Islet precursor cell (in vitro differentiated cells): ENCODE data around the gene ERN2.
"Not testable (repeated sequence)": the region's sequence is repeated elsewhere in the genome, so short reads cannot be mapped to it uniquely, and the experiment has no call there.

Experiments
- DNase-seq: peaks from one replicate; pipeline ENCODE4 v3.0.0-alpha.2; 2018

The ERN2 gene

GRCh38 chr16:23712976-23713375 lies at the start of gene ERN2:
ERN2 (minus strand) TSS chr16:23713222; CDS start chr16:23713187, 35 bp downstream.
- no peak for DNase-seq

- DNase-seq = peak; percentile 9
These were observed 45.1 kb upstream of the ERN2 start for GRCh38 chr16:23757937-23758619.

DNA sequence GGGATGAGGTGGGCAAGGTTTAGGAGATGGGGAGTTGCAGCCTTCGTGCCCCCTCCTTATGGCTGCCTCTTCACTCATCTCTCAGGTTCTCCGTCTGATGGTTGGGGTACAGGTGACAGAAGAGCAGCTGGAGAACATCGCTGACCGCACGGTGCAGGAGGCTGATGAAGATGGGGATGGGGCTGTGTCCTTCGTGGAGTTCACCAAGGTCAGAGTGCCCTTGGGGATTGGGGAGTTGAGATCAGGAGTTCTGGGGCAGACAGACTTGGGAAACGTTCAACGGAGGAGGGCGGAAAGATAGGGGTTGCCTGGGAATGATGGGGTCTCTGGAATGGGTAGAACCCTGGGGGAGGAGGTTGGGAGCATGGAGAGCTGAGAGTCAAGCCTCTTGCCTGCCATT lies 44.1 kb upstream of the ERN2 start:
- DNase-seq = peak; percentile 18

DNA sequence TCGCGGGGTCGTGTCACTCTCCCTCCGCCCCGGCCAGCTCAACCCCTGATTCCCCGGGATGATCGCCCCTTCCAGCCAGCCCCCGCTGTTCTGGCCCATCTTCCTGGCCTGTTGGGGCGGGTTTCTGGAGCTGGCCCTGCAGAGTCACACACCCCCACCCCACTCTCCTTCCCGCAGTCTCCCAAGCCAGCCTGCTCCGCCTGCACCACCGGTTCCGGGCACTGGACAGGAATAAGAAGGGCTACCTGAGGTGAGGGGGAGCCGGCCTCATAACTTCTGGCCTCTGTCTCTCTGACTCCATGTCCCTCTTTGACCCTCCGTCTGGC lies 42.4 kb upstream of the ERN2 start:
- DNase-seq = peak; percentile 49

- DNase-seq = peak; percentile 53
These were observed 41.8 kb upstream of the ERN2 start, which contains the start of gene CHP2 for GRCh38 chr16:23754594-23755483. CHP2 (plus strand) TSS chr16:23755026; CDS start chr16:23755050, 24 bp downstream.

GRCh38 chr16:23753908-23754593 lies 41.0 kb upstream of the ERN2 start:
- DNase-seq = peak; percentile 40

GRCh38 chr16:23751053-23751452 lies 38.0 kb upstream of the ERN2 start:
- peak; percentile 5 for DNase-seq

- DNase-seq = no peak
These were observed 35.6 kb upstream of the ERN2 start for GRCh38 chr16:23748630-23749029.

GRCh38 chr16:23745263-23745662 lies 32.2 kb upstream of the ERN2 start:
- DNase-seq = peak; percentile 14

DNA sequence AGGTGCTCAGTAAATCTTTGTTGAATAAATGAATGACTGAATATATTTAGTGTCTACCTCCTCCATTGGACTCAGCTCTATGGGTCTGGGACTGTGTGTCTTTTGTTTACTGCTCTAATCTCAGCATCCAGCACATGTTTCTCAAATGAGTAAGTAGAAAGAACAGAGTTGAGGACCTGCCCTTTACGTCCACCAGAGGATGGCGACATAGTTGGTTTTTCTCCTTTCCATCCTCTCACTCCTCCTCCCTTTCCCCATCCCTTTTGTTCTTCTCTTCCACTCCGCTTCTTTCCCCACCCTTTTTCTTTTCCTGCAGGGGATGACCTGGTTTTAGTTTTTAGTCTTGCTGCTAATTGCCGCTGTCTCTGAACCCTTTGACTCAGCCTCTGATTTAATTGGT lies 29.7 kb upstream of the ERN2 start:
- peak; percentile 9 for DNase-seq

- no peak for DNase-seq
These were observed 28.8 kb upstream of the ERN2 start for GRCh38 chr16:23741675-23742303.

DNA sequence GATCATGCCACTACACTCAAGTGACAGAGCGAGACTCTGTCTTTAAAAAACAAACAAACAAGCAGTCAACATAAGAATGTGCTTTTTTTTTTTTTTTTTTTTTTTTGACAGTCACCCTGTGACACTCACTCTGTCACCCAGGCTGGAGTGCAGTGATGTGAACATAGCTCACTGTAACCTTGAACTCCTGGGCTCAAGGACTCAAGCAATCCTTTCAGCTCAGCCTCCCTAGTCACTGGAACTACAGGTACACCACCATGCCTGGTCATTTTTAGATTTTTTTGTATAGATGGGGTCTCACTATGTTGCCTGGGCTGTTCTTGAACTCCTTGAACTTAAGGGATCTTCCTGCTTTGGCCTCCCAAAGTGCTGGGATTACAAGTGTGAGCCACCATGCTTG lies 26.5 kb upstream of the ERN2 start:
- peak; percentile 15 for DNase-seq

DNA sequence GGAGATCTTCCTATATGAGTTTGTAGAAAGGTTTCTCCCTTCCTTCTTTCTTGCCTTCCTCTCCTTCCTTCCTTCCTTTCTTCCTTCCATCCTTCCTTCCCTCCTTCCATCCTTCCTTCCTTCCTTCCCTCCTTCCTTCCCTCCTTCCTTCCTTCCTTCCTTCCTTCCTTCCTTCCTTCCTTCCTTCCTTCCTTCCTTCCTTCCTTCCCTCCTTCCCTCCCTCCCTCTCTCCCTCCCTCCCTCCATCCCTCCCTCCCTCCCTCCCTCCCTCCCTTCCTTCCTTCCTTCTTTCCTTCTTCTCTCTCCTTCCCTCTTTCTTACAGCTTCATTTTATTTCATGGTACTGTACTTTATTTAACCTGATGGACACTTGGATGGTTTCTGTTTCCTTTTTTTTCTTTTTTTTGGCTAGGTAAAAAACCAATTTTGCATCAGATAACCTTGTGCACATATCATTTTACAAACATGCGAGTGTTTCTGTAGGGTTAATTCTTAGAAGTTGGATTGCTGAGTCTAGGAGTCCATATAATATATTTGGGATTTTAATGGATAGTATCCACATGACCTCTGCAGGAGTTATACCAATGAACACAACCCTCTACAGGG lies 24.5 kb upstream of the ERN2 start:
- DNase-seq = not testable (repeated sequence)

DNA sequence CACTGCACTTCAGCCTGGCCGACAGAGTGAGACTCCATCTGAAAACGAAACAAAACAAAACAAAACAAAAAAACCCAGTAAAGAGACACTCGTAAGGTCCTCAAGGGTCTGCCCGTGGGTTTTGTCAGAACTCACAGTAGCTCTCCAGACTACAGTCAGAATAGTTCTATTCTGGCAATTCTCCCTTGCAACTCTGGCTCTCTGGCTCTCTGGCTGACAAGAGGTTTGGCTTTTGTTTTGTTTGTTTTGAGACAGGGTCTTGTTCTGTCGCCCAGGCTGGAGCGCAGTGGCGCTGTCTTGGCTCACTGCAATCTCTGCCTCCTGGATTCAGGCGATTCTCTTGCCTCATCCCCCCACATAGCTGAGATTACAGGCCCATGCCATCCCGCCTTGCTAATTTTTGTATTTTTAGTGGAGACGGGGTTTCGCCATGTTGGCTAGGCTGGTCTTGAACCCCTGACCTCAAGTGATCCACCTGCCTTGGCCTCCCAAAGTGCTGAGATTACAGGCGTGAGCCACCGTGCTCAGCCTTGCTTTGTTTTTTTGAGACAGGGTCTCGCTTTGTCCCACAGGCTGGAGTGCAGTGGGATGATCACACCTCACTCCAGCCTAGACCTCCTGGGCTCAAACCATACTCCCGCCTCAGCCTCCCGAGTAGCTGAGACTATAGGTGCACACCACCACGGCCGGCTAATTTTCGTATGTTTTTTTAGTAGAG lies 21.3 kb upstream of the ERN2 start:
- DNase-seq = no peak

- peak; percentile 60 for DNase-seq
These were observed 16.7 kb upstream of the ERN2 start for GRCh38 chr16:23729503-23730424.

DNA sequence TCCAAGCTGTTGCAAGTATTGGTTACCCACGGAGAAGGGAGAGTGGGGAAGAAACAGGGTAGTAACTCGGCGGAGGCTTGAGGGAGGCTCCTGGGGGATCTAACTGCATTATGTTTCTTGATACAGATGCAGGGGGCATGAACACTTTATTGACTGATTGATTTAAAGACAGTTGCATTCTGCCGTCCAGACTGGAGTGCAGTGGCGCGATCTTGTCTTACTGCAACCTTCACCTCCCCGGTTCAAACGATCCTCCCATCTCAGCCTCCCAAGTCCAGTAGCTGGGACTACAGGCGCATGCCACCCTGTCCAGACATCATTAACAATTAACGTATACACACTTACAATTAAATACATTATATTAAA lies 15.1 kb upstream of the ERN2 start:
- DNase-seq = no peak

DNA sequence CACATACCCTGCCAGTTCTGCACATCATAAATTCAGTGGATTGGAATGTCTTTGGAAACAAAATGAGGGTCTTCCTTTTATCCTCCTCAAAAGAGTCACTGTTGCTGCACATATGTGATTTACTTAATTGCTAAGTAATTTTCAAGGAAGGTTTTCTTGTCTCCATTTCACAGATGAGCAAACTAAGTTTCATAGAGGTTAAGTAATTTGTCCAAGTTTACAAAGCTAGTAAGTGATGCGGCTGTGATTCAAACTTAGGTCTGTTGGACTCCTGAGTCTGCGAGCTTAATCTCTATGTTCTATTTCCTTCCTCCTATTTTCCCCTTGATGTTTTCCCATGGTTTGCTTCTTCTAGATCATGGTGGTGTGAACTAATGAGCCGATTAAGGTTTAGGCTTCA lies 13.7 kb upstream of the ERN2 start:
- no peak for DNase-seq

DNA sequence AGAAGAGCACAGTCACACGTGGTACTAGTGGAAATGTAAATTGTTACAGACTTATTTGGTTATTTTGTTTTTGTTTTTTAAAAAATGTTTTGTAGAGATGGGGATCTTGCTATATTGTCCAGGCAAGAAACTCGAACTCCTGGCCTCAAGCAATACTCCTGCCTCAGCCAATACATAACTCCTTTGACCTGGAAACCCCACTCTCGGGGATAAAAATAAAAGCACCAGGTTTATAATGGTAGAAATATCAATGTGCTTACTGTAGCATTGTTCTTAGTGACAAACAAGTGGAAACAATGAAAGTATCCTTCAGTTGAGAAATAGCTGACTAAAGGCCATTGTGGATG lies 11.7 kb upstream of the ERN2 start:
- no peak for DNase-seq

DNA sequence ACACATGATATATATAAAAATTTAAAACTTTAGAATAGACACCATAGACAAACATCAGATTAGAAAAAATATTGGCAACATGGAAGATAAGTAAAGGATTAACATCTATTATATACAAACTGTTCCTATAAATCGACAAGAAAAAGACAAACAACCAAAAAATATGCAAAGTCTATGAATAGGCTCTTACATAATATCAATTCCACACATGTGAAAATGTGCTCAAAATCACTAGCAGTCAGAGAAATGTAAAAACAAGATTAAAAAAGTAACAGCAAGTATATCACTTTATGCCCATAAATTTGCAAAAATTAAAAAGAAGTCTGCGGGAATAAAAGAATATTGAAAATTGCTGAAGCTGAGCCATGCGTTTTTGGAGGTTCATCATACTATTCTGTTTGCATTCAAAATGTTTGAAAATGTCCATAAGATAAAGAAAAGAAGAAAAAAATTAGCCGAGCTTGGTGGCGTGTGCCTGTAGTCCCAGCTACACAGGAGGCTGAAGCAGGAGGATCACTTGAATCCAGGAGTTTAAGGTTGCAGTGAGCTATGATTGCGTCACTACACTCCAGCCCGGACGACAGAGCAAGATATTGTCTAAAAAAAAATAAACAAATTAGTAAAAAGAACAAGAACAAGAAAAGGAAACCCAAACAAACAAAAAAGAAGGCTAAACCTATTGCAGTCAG lies 11.2 kb upstream of the ERN2 start:
- no peak for DNase-seq

DNA sequence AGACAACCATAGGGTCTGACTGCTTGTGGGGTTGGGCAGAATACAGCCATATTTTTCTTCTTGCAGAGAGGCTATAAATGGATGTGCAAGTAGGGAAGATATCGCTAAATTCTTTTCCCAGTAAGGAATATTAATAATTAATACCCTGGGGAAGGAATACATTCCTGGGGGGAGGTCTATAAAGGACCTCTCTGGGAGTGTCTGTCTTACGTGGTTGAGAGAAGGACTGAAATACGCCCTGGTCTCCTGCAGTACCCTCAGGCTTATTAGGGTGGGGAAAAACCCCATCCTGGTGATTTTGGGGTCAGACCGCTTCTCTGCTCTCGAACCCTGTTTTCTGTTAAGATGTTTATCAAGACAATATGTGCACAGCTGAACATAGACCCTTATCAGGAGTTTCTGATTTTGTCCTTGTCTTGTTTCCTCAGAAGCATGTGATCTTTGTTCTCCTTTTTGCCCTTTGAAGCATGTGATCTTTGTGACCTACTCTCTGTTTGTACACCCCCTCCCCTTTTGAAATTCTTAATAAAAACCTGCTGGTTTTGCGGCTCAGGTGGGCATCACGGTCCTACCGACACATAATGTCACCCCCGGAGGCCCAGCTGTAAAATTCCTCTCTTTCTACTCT lies 9.7 kb upstream of the ERN2 start:
- DNase-seq = not testable (repeated sequence)
